Measurements from ENCODE around the gene SUGCT. TPM values are rescaled to one million over a fixed set of nuclear protein-coding genes. Genes with fewer than 3 reads are reported as not detected.

The SUGCT gene
- total and polyA plus RNA-seq, 9 of the 15 experiments (the other 6 are each of a cell fraction or from before 2014, with no cell fraction given) = 0.58 to 2.5 (median 1.4) TPM

DNA sequence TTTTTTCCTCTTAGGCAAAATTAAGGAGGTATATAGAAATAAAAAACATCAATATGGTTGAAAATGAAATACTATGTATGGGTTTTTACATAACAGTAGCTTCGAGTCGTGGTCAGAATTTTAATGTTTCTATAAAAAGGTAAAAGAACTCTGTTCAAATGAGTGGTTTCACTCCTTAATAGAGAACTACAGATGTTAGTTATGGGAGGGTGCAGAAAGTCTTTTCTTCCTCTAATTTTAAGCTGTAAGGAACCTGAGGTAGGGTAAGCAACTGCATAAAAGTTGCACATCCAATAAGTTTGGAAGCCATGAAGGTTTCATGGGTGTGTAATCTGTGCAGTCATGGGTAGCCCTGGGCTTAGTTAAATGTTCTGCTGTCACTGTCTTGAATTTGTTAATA is 141.3 kb downstream of the SUGCT start:
- no peak for TF ChIP-seq POLR2A (conservative IDR thresholded peaks at IDR 0.05)
- no peak for TF ChIP-seq ZBTB2 (IDR thresholded peaks at IDR 0.05)
- no peak for TF ChIP-seq ZNF778 (CRISPR knock-in tag; IDR thresholded peaks at IDR 0.05)
- in situ Hi-C loops (cut with MboI) = no loop called here
- no peaks in the 10 kb centered on the region for H4K20me1 ChIP-seq (replicated peaks; ENCODE audit: control insufficient read depth, insufficient read depth, low read length)
- no peak for ATAC-seq
- POLR2A ChIA-PET = interaction anchor here (0.6 kb wide), 1 partner anchor 60 kb away, joined by 5 read pairs; no protein-coding TSS in a partner anchor
- no peaks in the 10 kb centered on the region for H3K9me3 ChIP-seq (replicated peaks; ENCODE audit: control insufficient read depth, insufficient read depth, low read depth, low read length)
- H3K27ac ChIP-seq (ENCODE audit: extremely low read depth, low read depth, low read length) = no peak overlapping the region
- no peak for FAIRE-seq
- WGBS (ENCODE audit: insufficient coverage, low coverage, missing lambda C conversion rate) = 0% methylated on average over 2 of the region's 2 CpGs
- H3K9me1 ChIP-seq (ENCODE audit: control insufficient read depth, insufficient read depth, low read length) = no peaks in the 10 kb centered on the region
- H3K36me3 ChIP-seq (ENCODE audit: control insufficient read depth, insufficient read depth, low read length) = no peaks in the 10 kb centered on the region
- CTCF ChIA-PET (ENCODE audit: low intra/inter-chr PET ratio) = no interaction called here
- no peaks in the 10 kb centered on the region for H3K4me1 ChIP-seq (replicated peaks in 1 of 2; ENCODE audit: control insufficient read depth in 2 of 2, insufficient read depth in 2 of 2, low read length in 2 of 2)
- H3K9ac ChIP-seq (ENCODE audit: insufficient read depth in 1 of 2, low read depth in 2 of 2, low read length in 2 of 2) = no peak overlapping the region
- H3K27me3 ChIP-seq (ENCODE audit: control insufficient read depth in 2 of 2, insufficient read depth in 2 of 2, low read length in 2 of 2) = no peaks in the 10 kb centered on the region
- DNase-seq (ENCODE audit: extremely low read depth in 1 of 4, low spot score in 3 of 4) = no peak
- no TSS peak for BruUV-seq (replicated peaks)
- no peak overlapping the region for H2AFZ ChIP-seq (ENCODE audit: low read depth, low read length)
- intact Hi-C loops (cut with micrococcal nuclease) = no loop called here
- no peak overlapping the region for H3K4me3 ChIP-seq
- H3K4me2 ChIP-seq (ENCODE audit: insufficient read depth, low read length) = no peak overlapping the region
- no peaks in the 10 kb centered on the region for H3K79me2 ChIP-seq (ENCODE audit: control insufficient read depth, insufficient read depth, low read length)

DNA sequence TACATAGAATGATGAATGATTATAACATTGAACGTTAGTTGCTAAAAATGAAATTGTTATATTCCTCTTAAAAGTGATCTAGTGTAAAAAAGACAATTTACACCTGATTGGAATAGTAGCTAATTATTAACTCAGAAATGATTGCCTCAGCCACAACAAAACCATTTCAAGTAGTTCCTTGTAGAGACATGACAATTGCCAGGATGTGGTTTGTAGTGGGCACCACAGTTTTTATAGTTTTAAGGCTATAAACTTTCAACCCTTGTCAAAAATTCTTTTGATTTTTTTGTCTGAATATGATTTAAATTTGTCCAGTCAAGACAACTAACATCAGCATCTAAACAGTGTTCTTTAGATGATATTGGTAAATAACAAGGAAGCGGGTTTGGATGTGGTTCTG is 145.2 kb downstream of the SUGCT start:
- H4K20me1 ChIP-seq (replicated peaks; ENCODE audit: control insufficient read depth, insufficient read depth, low read length) = no peaks in the 10 kb centered on the region
- ChIA-PET POLR2A (no interaction called here), CTCF (ENCODE audit: low intra/inter-chr PET ratio) (no interaction called here)
- no peak overlapping the region for H2AFZ ChIP-seq (ENCODE audit: low read depth, low read length)
- no peaks in the 10 kb centered on the region for H3K79me2 ChIP-seq (ENCODE audit: control insufficient read depth, insufficient read depth, low read length)
- H3K9ac ChIP-seq (ENCODE audit: insufficient read depth in 1 of 2, low read depth in 2 of 2, low read length in 2 of 2) = no peak overlapping the region
- peak; percentile 15 for FAIRE-seq
- ATAC-seq = no peak
- no peak for TF ChIP-seq HDAC6 (IDR thresholded peaks at IDR 0.05; ENCODE audit: low read depth, low read length)
- no peak for TF ChIP-seq ZNF347 (CRISPR knock-in tag; IDR thresholded peaks at IDR 0.05; ENCODE audit: low read depth)
- TF ChIP-seq POLR2A (conservative IDR thresholded peaks at IDR 0.05) = no peak
- TF ChIP-seq ZNF239 (CRISPR knock-in tag; IDR thresholded peaks at IDR 0.05) = no peak
- H3K4me3 ChIP-seq = no peak overlapping the region
- no peaks in the 10 kb centered on the region for H3K4me1 ChIP-seq (replicated peaks in 1 of 2; ENCODE audit: control insufficient read depth in 2 of 2, insufficient read depth in 2 of 2, low read length in 2 of 2)
- DNase-seq (ENCODE audit: extremely low read depth in 1 of 4, low spot score in 3 of 4) = no peak
- no peaks in the 10 kb centered on the region for H3K27me3 ChIP-seq (ENCODE audit: control insufficient read depth in 2 of 2, insufficient read depth in 2 of 2, low read length in 2 of 2)
- in situ Hi-C loops (cut with MboI) = no loop called here
- no peaks in the 10 kb centered on the region for H3K9me1 ChIP-seq (ENCODE audit: control insufficient read depth, insufficient read depth, low read length)
- H3K27ac ChIP-seq (ENCODE audit: extremely low read depth, low read depth, low read length) = no peak overlapping the region
- no peak overlapping the region for H3K4me2 ChIP-seq (ENCODE audit: insufficient read depth, low read length)
- no peaks in the 10 kb centered on the region for H3K9me3 ChIP-seq (replicated peaks; ENCODE audit: control insufficient read depth, insufficient read depth, low read depth, low read length)
- no peaks in the 10 kb centered on the region for H3K36me3 ChIP-seq (ENCODE audit: control insufficient read depth, insufficient read depth, low read length)
- intact Hi-C loops (cut with micrococcal nuclease) = no loop called here
- no TSS peak for BruUV-seq (replicated peaks)
- WGBS (ENCODE audit: insufficient coverage, low coverage, missing lambda C conversion rate) = 0% methylated on average over 2 of the region's 2 CpGs

Measured in K562 (cell line).